ENCODE data around the gene DNAH8. TPM values are rescaled to one million over a fixed set of nuclear protein-coding genes. Genes with fewer than 3 reads are reported as not detected.

DNAH8 gene
- total RNA-seq, 1 donor from 2014 or later, result 1.1 TPM

DNA sequence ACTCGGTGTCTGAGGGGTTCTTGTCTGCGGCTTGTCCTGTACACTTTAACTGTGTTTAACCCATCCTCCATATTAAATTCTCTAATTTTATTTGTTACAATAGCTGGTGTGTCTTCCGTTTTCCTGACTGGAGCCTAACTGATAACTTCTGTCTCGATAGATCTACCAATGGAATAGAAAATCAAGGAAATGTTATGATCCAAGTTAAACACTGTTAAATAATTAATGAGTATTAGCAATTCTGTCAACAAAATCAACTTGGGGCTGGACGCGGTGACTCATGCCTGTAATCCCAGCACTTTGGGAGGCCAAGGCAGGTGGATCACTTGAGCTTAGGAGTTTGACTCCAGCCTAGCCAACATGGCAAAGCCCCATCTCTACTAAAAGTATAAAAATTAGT is 81.7 kb downstream of the DNAH8 start:
- H3K27ac Mint-ChIP-seq, result no peak overlapping the region
- Histone ChIP-seq H3F3A (ENCODE audit: low read depth) (no peaks in the 10 kb centered on the region), H2AFZ (replicated peaks) (no peak overlapping the region), H3K27ac (no peak overlapping the region), H3K27me3 (no peaks in the 10 kb centered on the region), H4K20me1 (ENCODE audit: low read depth) (no peaks in the 10 kb centered on the region), H3K4me1 (peaks cover 17% of the 10 kb centered on the region), H3K9me3 (ENCODE audit: low read depth) (no peaks in the 10 kb centered on the region), H3K9ac (no peak overlapping the region), H3K4me3 (no peak overlapping the region), H3K36me3 (no peaks in the 10 kb centered on the region), H3K79me2 (ENCODE audit: low read depth) (no peaks in the 10 kb centered on the region), H3K4me2 (peak overlapping the region; percentile 53)
- H3K4me1 Mint-ChIP-seq, result peaks cover 4% of the 10 kb centered on the region
- peaks cover 10% of the 10 kb centered on the region for H3K27me3 Mint-ChIP-seq (ENCODE audit: insufficient read depth, low read depth)
- H3K36me3 Mint-ChIP-seq, result no peaks in the 10 kb centered on the region
- H3K9me3 Mint-ChIP-seq, result no peaks in the 10 kb centered on the region
- TF ChIP-seq EZH2 (IDR thresholded peaks at IDR 0.05), result no peak
- TF ChIP-seq EZH2phosphoT487 (IDR thresholded peaks at IDR 0.05), result no peak
- TF ChIP-seq, protein P1, sequence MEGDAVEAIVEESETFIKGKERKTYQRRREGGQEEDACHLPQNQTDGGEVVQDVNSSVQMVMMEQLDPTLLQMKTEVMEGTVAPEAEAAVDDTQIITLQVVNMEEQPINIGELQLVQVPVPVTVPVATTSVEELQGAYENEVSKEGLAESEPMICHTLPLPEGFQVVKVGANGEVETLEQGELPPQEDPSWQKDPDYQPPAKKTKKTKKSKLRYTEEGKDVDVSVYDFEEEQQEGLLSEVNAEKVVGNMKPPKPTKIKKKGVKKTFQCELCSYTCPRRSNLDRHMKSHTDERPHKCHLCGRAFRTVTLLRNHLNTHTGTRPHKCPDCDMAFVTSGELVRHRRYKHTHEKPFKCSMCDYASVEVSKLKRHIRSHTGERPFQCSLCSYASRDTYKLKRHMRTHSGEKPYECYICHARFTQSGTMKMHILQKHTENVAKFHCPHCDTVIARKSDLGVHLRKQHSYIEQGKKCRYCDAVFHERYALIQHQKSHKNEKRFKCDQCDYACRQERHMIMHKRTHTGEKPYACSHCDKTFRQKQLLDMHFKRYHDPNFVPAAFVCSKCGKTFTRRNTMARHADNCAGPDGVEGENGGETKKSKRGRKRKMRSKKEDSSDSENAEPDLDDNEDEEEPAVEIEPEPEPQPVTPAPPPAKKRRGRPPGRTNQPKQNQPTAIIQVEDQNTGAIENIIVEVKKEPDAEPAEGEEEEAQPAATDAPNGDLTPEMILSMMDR (IDR thresholded peaks at IDR 0.05), result no peak
- H3K4me3 Mint-ChIP-seq, result no peak overlapping the region
- DNase-seq (ENCODE audit: low spot score), result no peak

DNA sequence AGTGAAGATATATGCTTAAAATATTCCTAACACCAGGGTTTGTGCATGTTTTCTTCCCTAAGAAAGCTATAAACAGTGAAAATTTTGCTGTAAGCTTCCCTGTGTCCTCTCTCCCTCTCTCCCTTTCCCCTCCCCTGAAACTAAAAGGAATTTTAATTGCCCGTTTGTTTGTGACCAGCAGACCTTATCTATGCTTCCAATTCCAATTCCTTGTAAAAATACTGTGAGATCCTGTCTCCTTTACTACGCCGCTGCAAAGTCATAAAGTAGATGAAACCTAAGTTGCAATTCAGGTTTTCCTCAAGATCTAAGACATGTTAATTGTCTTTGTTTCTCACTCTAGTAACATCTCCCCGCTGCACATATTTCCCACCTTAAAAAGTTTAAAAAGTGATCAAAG is 82.3 kb downstream of the DNAH8 start:
- Mint-ChIP-seq H3K4me1 (peaks cover 4% of the 10 kb centered on the region), H3K27me3 (ENCODE audit: insufficient read depth, low read depth) (peaks cover 10% of the 10 kb centered on the region), H3K27ac (no peak overlapping the region), H3K4me3 (no peak overlapping the region), H3K36me3 (no peaks in the 10 kb centered on the region), H3K9me3 (no peaks in the 10 kb centered on the region)
- Histone ChIP-seq H3F3A (ENCODE audit: low read depth) (no peaks in the 10 kb centered on the region), H2AFZ (replicated peaks) (peak overlapping the region; percentile 64), H3K36me3 (no peaks in the 10 kb centered on the region), H4K20me1 (ENCODE audit: low read depth) (no peaks in the 10 kb centered on the region), H3K9ac (no peak overlapping the region), H3K4me3 (no peak overlapping the region), H3K27me3 (no peaks in the 10 kb centered on the region), H3K79me2 (ENCODE audit: low read depth) (no peaks in the 10 kb centered on the region), H3K4me2 (peak overlapping the region; percentile 53), H3K27ac (no peak overlapping the region), H3K4me1 (peaks cover 17% of the 10 kb centered on the region), H3K9me3 (ENCODE audit: low read depth) (no peaks in the 10 kb centered on the region)
- peak; percentile 11 for DNase-seq (ENCODE audit: low spot score)
- no peak for TF ChIP-seq EZH2phosphoT487 (IDR thresholded peaks at IDR 0.05)
- TF ChIP-seq EZH2 (IDR thresholded peaks at IDR 0.05), result no peak

DNA sequence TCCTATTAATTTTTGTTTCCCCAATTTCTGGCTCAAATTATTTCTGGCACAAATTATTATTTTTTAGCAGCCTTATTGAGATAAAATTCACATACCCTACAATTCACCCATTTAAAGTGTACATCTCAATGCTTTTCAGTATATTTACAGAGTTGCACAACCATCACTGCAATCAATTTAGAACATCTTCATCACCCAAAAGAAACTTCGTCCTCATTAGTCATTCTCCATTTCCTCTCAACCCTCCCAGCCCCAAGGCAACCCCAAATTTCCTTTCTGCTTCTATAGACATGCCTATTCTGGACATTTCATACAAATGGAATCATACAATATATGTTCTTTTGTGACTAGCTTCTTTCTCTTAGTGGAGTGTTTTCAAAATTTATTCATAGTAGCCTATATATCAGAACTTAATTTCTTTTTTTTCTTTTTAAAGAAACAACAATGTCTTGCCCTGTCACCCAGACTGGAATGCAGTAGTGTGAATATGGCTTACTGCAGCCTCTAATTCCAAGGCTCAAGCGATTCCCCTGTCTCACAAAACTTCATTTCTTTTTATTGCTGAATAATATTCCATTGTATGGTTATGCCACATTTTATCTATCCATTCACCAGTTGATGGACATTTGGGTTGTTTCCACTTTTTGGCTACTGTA is 84.5 kb downstream of the DNAH8 start:
- Histone ChIP-seq H3K27ac (no peak overlapping the region), H3K36me3 (no peaks in the 10 kb centered on the region), H3K27me3 (no peaks in the 10 kb centered on the region), H3K9me3 (ENCODE audit: low read depth) (no peaks in the 10 kb centered on the region), H3K79me2 (ENCODE audit: low read depth) (no peaks in the 10 kb centered on the region), H2AFZ (replicated peaks) (no peak overlapping the region), H3K9ac (no peak overlapping the region), H3K4me1 (peaks cover 17% of the 10 kb centered on the region), H3K4me3 (no peak overlapping the region), H3K4me2 (no peak overlapping the region), H3F3A (ENCODE audit: low read depth) (no peaks in the 10 kb centered on the region), H4K20me1 (ENCODE audit: low read depth) (no peaks in the 10 kb centered on the region)
- Mint-ChIP-seq H3K4me3 (no peak overlapping the region), H3K36me3 (no peaks in the 10 kb centered on the region), H3K27me3 (ENCODE audit: insufficient read depth, low read depth) (peaks cover 10% of the 10 kb centered on the region), H3K27ac (no peak overlapping the region), H3K9me3 (no peaks in the 10 kb centered on the region), H3K4me1 (peaks cover 4% of the 10 kb centered on the region)
- TF ChIP-seq EZH2phosphoT487 (IDR thresholded peaks at IDR 0.05) (no peak), EZH2 (IDR thresholded peaks at IDR 0.05) (no peak)
- TF ChIP-seq, protein P1 (IDR thresholded peaks at IDR 0.05), result no peak
- DNase-seq (ENCODE audit: low spot score), result no peak

DNA sequence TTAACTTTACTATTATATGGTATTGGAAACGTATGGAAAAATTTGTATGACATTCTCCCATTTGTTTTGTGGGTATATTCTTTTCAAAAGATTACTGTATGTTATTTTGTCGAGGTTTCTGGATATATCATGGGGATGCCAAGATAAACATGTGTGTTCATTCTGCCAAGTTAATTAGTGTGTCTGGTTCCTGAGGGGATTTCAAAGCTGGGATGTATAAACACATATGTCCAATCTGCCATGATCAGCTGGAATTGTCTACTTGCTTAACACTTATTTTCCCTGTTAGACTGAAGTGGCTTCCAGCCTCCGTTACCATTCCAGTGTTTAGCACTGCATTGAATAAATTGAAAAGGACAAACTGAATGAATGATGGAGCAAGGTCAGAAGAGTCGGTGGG is 86.2 kb downstream of the DNAH8 start:
- Histone ChIP-seq H3K79me2 (ENCODE audit: low read depth) (no peaks in the 10 kb centered on the region), H3K4me2 (no peak overlapping the region), H3F3A (ENCODE audit: low read depth) (no peaks in the 10 kb centered on the region), H3K36me3 (no peaks in the 10 kb centered on the region), H3K9me3 (ENCODE audit: low read depth) (no peaks in the 10 kb centered on the region), H3K9ac (no peak overlapping the region), H2AFZ (replicated peaks) (no peak overlapping the region), H3K4me3 (no peak overlapping the region), H3K27ac (no peak overlapping the region), H4K20me1 (ENCODE audit: low read depth) (no peaks in the 10 kb centered on the region), H3K4me1 (peaks cover 17% of the 10 kb centered on the region), H3K27me3 (no peaks in the 10 kb centered on the region)
- Mint-ChIP-seq H3K4me3 (no peak overlapping the region), H3K27me3 (ENCODE audit: insufficient read depth, low read depth) (peaks cover 8% of the 10 kb centered on the region), H3K4me1 (peaks cover 4% of the 10 kb centered on the region), H3K36me3 (no peaks in the 10 kb centered on the region), H3K9me3 (no peaks in the 10 kb centered on the region), H3K27ac (no peak overlapping the region)
- DNase-seq (ENCODE audit: low spot score), result no peak
- TF ChIP-seq EZH2phosphoT487 (IDR thresholded peaks at IDR 0.05), result no peak
- no peak for TF ChIP-seq EZH2 (IDR thresholded peaks at IDR 0.05)
- TF ChIP-seq, protein P1 (IDR thresholded peaks at IDR 0.05), result no peak

Measured in neural progenitor cell (in vitro differentiated cells).